ENCODE measurements around the gene AMT.
A peak's percentile ranks its signal among the peaks of the same experiment; 100 is the strongest.

AMT gene

GRCh38 chr3:49422379-49423248 is at the start of gene AMT:
TSS of gene AMT (minus strand) at chr3:49422473. CDS start at chr3:49422450, 23 bp downstream.
- peaks cover 31% of the 10 kb centered on the region for H3K4me1 Mint-ChIP-seq (ENCODE audit: low read depth)

GRCh38 chr3:49470714-49471420 is 48.6 kb upstream of the AMT start:
- Mint-ChIP-seq H3K4me3 (peak overlapping the region; percentile 91), H3K36me3 (no peaks in the 10 kb centered on the region), H3K4me1 (ENCODE audit: low read depth) (peaks cover 24% of the 10 kb centered on the region), H3K9me3 (ENCODE audit: low read depth) (no peaks in the 10 kb centered on the region), H3K27ac (peak overlapping the region; percentile 91), H3K27me3 (no peaks in the 10 kb centered on the region)

More at GRCh38 chr3:49422379-49423248, at the start of gene AMT:
- Mint-ChIP-seq H3K27me3 (no peaks in the 10 kb centered on the region), H3K9me3 (ENCODE audit: low read depth) (no peaks in the 10 kb centered on the region), H3K36me3 (no peaks in the 10 kb centered on the region), H3K4me3 (no peak within 1 kb of the TSS), H3K27ac (peak within 1 kb of the TSS; percentile 46)

- H3K9me3 Mint-ChIP-seq (ENCODE audit: low read depth), result no peaks in the 10 kb centered on the region
- H3K27me3 Mint-ChIP-seq, result no peaks in the 10 kb centered on the region
- H3K27ac Mint-ChIP-seq, result peak within 1 kb of the TSS; percentile 91
- peaks cover 23% of the 10 kb centered on the region for H3K4me1 Mint-ChIP-seq (ENCODE audit: low read depth)
- H3K4me3 Mint-ChIP-seq, result peak within 1 kb of the TSS; percentile 91
- H3K36me3 Mint-ChIP-seq, result no peaks in the 10 kb centered on the region
Observed at GRCh38 chr3:49469936-49470713, 47.9 kb upstream of the AMT start, which contains the start of gene DAG1. TSS of gene DAG1 (plus strand) at chr3:49470267. CDS start at chr3:49510535, 40,268 bp downstream.

DNA sequence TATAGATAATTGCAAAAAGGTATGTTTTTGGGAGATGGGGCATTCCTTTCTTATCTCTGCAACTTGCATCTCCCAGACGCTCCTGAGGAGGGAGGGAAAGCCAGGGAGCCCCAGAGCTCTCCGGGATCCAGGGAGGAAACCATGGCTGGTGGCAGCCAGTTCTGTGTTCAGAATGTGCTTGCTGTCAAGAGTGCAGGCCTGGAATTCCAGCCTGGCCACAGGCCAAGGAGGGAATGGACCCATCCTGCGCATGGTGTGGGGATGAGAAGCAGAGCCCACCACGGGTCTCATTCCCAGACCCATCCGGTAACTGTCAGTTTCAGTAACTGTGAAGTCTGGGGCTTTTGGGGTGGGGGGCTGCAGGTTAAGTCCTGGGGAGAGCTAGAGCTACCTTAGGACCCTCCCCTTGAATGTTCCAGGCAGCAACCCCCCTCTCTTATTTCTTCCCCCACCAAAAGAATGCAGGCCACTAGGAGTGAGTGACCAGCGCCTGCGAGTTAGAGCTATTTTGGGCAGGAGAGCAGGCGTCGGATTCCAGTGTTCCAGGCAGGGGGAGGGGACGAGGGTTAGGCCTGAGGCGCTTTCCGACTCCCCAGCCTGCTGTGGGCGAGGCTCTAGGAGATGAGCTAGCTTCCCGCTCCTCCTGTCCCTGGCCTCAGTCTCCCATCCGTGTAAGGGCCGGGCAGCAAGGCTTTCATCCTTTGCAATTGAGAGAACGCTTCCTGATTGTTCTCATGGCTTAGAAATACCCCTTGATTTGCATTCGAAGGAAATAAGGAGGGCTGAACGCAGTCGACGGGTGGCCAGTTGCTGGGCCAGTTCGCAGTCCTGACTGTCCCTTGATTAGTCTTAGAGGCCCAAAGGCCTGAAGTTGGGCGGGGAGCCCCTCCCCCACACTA is 47.0 kb upstream of the AMT start:
- Mint-ChIP-seq H3K27ac (peak overlapping the region; percentile 70), H3K4me3 (peak overlapping the region; percentile 88), H3K27me3 (no peaks in the 10 kb centered on the region), H3K36me3 (no peaks in the 10 kb centered on the region), H3K9me3 (ENCODE audit: low read depth) (no peaks in the 10 kb centered on the region), H3K4me1 (ENCODE audit: low read depth) (peaks cover 23% of the 10 kb centered on the region)

GRCh38 chr3:49466085-49466484 is 43.8 kb upstream of the AMT start:
- Mint-ChIP-seq H3K36me3 (no peaks in the 10 kb centered on the region), H3K4me3 (no peak overlapping the region), H3K9me3 (ENCODE audit: low read depth) (no peaks in the 10 kb centered on the region)

DNA sequence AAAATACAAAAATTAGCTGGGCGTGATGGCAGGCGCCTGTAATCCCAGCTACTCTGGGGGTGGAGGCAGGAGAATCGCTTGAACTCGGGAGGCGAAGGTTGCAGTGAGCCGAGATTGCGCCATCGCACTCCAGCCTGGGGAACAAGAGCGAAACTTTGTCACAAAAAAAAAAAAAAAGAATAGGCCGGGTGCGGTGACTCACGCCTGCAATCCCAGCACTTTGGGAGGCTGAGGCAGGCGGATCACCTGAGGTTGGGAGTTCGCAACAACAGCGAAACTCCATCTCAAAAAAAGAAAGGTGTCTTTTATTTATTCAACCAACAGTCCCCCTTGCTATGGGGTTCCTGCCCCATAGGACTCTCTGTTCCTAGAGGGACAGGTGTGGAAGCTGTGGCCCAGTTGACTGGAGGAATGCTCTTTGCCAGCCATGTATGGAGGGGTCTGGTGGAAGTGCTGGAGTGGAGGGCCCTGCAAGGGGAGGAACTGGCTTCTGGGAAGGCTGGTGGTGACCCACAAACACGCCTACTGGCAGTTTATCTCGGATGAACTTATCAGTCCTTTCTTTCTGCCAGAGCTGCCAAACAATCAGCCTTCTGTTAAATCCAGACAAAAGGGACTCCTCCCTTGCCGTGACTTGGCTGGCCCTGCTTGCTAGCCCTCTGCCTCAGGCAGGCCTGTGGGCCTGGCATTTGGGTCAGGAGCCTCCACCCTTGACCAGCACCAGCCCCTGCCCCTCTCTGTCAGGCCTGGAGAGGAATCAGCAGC is 43.2 kb upstream of the AMT start:
- Mint-ChIP-seq H3K27ac (no peak overlapping the region), H3K36me3 (no peaks in the 10 kb centered on the region), H3K4me1 (ENCODE audit: low read depth) (peaks cover 5% of the 10 kb centered on the region), H3K9me3 (ENCODE audit: low read depth) (no peaks in the 10 kb centered on the region), H3K27me3 (no peaks in the 10 kb centered on the region), H3K4me3 (no peak overlapping the region)

More at GRCh38 chr3:49466085-49466484, 43.8 kb upstream of the AMT start:
- no peak overlapping the region for H3K27ac Mint-ChIP-seq
- no peaks in the 10 kb centered on the region for H3K27me3 Mint-ChIP-seq
- peaks cover 9% of the 10 kb centered on the region for H3K4me1 Mint-ChIP-seq (ENCODE audit: low read depth)

GRCh38 chr3:49462222-49462621 is 39.9 kb upstream of the AMT start:
- Mint-ChIP-seq H3K4me1 (ENCODE audit: low read depth) (no peaks in the 10 kb centered on the region), H3K36me3 (no peaks in the 10 kb centered on the region), H3K9me3 (ENCODE audit: low read depth) (no peaks in the 10 kb centered on the region), H3K4me3 (no peak overlapping the region), H3K27ac (no peak overlapping the region), H3K27me3 (no peaks in the 10 kb centered on the region)

- Mint-ChIP-seq H3K9me3 (ENCODE audit: low read depth) (no peaks in the 10 kb centered on the region), H3K4me3 (no peak overlapping the region), H3K27ac (no peak overlapping the region), H3K27me3 (no peaks in the 10 kb centered on the region), H3K36me3 (no peaks in the 10 kb centered on the region), H3K4me1 (ENCODE audit: low read depth) (no peaks in the 10 kb centered on the region)
Observed at GRCh38 chr3:49461443-49462171, 39.3 kb upstream of the AMT start.

DNA sequence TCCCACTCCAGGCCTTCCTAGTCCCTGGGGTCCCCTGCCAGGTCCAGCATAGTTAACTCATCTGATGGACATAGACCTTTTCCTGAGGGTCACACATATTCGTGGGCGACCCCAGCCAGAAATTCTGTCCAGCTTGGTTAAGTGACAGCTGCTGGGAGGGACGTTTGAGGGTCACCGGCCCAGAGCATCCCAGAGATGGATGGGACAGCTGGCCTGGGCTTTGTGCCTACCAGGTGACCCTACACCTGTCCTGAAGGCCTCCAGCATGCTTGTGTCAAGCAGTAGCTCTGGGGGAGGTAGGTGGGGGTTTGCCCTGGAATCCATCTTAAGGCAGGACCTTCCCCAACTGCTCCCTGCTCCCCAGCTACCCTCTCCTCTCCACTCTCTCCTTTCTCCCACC is 38.7 kb upstream of the AMT start:
- Mint-ChIP-seq H3K36me3 (no peaks in the 10 kb centered on the region), H3K9me3 (ENCODE audit: low read depth) (no peaks in the 10 kb centered on the region), H3K4me3 (no peak overlapping the region), H3K27ac (no peak overlapping the region), H3K4me1 (ENCODE audit: low read depth) (no peaks in the 10 kb centered on the region), H3K27me3 (no peaks in the 10 kb centered on the region)

DNA sequence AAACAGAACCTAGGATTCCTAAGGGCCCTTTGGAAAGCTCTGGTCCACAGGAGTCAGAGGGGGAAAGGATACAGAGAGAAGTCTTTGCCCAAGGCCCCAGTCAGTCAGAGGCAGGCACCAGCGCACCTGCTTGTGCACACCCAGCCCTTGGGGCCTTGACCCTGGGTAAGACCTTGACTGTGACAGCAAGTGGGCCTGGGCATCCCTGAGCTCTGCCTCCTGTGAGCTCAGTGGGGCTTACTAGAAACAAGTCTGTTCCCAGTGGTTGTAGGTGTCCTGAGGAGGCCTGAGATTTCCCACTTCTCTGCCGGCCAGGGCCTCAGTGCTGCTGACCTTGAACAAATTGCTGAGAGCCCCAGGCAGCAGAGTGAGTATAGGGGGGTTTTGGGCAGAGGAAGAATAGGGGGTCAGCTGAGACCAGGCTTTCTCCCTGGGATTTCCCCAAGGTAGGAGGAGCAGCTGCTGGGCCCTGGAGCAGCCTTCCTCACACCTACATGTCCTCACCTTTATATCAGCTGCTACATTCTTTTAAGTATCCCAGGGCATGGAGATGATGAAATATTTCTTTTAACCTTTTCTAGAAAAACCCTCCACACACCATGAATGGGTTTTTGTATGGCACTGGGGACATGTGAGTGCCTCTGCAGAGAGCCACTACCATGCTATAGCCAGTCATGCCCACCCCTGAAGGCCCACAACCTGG is 38.1 kb upstream of the AMT start:
- no peaks in the 10 kb centered on the region for H3K4me1 Mint-ChIP-seq (ENCODE audit: low read depth)
- H3K4me3 Mint-ChIP-seq, result no peak overlapping the region
- no peaks in the 10 kb centered on the region for H3K9me3 Mint-ChIP-seq (ENCODE audit: low read depth)
- H3K27me3 Mint-ChIP-seq, result no peaks in the 10 kb centered on the region
- no peaks in the 10 kb centered on the region for H3K36me3 Mint-ChIP-seq
- no peak overlapping the region for H3K27ac Mint-ChIP-seq

GRCh38 chr3:49456466-49456865 is 34.2 kb upstream of the AMT start:
- Mint-ChIP-seq H3K4me1 (ENCODE audit: low read depth) (no peaks in the 10 kb centered on the region), H3K36me3 (no peaks in the 10 kb centered on the region), H3K9me3 (ENCODE audit: low read depth) (no peaks in the 10 kb centered on the region), H3K4me3 (no peak overlapping the region), H3K27ac (no peak overlapping the region), H3K27me3 (no peaks in the 10 kb centered on the region)

GRCh38 chr3:49454898-49455681 is 32.8 kb upstream of the AMT start:
- no peaks in the 10 kb centered on the region for H3K4me1 Mint-ChIP-seq (ENCODE audit: low read depth)
- no peak overlapping the region for H3K4me3 Mint-ChIP-seq
- H3K27ac Mint-ChIP-seq, result no peak overlapping the region
- H3K9me3 Mint-ChIP-seq (ENCODE audit: low read depth), result no peaks in the 10 kb centered on the region
- H3K27me3 Mint-ChIP-seq, result no peaks in the 10 kb centered on the region
- no peaks in the 10 kb centered on the region for H3K36me3 Mint-ChIP-seq

Measured in activated naive CD8-positive, alpha-beta T cell (primary cell).